OCI-M2 (cell line): ENCODE results near the gene CABP2.
"Not testable (repeated sequence)": the region's sequence is repeated elsewhere in the genome, so short reads cannot be mapped to it uniquely, and the experiment has no call there.

ENCODE experiments used
- DNase-seq: peaks from one replicate; lab custom pipeline; 2025; ENCODE audit not compliant: unreplicated experiment; lab: John Stamatoyannopoulos, UW

The CABP2 gene

DNA sequence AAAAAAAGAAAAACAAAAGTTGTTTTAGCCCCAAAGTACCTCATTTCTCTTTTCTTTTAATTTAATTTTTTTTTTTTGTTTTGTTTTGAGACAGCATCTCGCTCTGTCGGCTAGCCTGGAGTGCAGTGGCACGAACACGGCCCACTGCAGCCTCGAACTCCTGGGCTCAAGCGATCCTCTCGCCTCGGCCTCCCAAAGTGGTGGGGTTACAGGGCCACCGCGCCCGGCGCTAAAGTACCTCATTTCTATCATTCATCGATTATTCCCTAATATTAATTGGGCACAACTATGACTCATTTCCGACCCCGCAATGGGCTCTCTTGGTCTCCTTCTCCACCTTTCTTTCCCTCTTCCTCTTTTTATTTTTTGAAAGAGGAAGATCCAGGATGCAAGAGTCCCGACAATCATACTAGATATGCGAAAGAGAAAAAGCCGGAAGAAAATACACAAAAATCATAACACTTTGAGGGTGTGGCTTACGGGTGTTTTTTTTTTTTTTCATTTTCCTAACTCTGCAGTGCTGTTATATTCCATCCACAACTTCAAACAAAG lies 40.9 kb downstream of the CABP2 start:
- no peak for DNase-seq

DNA sequence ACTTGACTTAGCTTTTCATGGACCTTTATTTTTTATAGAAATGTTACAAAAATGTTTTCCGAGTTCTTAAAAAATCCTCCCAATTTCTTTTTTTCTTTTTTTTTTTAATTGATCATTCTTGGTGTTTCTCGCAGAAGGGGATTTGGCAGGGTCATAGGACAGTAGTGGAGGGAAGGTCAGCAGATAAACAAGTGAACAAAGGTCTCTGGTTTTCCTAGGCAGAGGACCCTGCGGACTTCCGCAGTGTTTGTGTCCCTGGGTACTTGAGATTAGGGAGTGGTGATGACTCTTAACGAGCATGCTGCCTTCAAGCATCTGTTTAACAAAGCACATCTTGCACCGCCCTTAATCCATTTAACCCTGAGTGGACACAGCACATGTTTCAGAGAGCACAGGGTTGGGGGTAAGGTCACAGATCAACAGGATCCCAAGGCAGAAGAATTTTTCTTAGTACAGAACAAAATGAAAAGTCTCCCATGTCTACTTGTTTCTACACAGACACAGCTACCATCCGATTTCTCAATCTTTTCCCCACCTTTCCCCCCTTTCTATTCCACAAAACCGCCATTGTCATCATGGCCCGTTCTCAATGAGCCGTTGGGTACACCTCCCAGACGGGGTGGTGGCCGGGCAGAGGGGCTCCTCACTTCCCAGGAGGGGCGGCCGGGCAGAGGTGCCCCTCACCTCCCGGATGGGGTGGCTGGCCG lies 45.7 kb downstream of the CABP2 start:
- DNase-seq: not testable (repeated sequence)

DNA sequence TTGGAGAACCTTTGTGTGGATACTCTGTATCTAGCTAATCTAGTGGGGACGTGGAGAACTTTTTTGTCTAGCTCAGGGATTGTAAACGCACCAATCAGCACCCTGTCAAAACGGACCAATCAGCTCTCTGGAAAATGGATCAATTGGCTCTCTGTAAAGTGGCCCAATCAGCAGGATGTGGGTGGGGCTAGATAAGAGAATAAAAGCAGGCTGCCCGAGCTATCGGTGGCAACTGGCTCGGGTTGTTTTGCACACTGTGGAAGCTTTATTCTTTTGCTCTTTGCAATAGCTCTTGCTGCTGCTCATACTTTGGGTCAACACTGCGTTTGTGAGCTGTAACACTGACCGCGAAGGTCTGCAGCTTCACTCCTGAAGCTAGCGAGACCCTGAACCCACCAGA lies 46.6 kb downstream of the CABP2 start:
- DNase-seq: peak; percentile 9

DNA sequence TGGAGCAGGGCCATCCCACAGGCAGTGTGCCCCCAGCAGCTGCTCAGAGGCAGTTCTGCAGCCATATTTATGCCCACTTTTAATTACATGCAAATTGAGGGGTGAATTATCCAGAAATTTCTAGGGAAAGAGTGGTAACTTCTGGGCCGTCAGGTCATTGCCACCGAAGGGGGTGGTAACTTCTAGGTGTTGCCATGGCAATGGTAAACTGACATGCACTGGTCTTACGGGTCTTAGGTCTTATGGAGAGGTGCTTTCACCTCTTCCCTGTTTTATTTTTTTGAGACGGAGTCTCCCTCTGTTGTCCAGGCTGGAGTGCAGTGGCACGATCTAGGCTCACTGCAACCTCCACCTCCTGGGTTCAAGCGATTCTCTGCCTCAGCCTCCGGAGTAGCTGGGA lies 50.4 kb downstream of the CABP2 start:
- DNase-seq: no peak

DNA sequence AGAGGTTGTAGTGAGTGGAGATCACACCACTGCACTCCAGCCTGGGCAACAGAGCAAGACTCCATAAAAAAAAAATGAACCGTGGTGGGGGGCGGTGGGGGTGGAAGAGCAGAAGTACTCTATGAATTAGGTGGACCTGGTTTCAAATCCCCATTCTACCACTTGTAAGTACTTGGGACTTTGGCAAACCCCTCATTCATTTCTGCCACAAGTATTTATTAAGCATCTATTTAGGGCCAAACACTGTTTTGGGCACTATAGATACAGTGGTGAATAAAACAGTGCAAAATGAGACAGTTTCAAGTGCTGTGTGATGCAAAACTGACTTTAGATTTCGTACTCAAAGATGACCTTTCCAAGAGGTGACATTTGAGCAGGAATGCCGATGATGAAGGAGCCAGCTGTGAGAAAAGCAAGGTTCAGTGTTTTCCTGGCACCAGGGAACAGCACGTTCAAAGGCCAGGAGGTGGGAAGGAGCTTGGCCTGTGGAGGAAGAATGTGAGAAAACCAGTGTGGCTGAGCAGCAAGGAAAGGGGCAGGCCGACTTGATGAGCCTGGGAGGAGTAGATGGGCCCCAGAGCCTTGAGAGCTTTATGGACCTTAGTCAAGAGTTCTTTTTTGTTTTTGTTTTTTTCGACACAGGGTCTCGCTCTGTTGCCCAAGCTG lies 52.8 kb downstream of the CABP2 start:
- no peak for DNase-seq

DNA sequence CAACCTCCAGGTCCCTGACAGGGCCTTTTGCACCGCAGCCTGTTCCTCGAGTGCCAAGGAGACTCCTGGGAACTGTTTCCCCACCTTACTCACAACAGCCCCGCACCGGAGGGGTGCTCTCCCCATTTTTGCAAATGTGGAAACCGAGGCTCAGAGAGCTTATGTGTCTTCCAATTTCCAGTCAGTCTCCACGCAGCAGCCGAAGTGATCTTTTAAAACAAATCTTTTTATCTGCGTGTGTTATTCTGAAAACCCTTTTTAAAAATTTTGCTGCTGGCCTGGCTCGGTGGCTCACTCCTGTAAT lies 53.8 kb downstream of the CABP2 start:
- DNase-seq: no peak
